HG03571 (cell line): ENCODE data around the gene MRPL33.
"Not testable (repeated sequence)": the region's sequence is repeated elsewhere in the genome, so short reads cannot be mapped to it uniquely, and the experiment has no call there.

Experiments
- ATAC-seq: cut with Tn5 transposase; IDR thresholded peaks from one replicate; pipeline ENCODE4 v1.9.1; 2021; ENCODE audit not compliant: unreplicated experiment

Gene MRPL33

DNA sequence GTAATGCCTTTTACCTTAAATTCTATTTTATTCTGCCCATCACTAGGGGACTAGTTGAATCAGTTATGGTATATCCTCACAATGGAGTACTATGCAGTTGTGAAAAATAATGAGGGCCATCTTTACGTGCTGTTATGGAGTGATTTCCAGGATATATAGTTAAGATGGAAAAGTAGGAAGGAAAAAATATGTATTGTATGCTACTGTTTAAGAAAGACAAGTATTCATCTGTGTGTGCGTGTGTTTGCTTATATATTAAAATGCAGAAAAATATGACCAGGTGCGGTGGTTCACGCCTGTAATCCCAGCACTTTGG is 32.5 kb upstream of the MRPL33 start:
- ATAC-seq, result no peak

DNA sequence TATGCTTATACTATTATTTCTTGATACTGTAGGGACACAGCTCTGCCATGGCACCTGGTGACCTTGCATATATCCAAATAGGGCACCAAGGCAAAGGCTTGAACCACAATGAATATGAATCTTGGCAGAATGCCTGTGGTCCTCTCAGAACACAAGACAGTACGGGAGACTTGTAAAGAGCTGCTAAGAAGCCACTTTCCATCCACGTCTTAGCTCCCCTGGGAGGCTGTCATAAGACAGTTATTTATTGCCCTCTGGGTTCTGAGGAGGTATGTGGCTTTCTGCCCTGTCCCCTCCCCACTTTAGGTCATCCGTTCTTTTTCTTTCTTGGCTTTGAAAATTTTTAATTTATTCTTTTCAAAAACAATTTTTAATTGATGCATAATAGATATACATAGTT is 29.8 kb upstream of the MRPL33 start:
- ATAC-seq, result no peak

DNA sequence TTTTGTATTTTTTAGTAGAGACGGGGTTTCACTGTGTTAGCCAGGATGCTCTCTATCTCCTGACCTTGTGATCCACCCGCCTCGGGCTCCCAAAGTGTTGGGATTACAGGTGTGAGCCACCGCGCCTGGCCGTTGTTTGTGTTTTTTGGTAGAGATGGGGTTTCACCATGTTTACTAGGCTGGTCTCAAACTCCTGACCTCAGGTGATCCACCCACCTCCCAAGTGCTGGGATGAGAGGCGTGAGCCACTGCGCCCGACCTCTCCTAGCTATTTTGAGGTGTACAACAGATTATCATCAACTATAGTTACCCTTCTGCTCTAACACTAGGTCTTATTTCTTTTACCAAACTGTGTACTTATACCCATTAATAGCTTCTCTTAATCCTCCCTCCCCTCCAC is 28.9 kb upstream of the MRPL33 start:
- no peak for ATAC-seq

DNA sequence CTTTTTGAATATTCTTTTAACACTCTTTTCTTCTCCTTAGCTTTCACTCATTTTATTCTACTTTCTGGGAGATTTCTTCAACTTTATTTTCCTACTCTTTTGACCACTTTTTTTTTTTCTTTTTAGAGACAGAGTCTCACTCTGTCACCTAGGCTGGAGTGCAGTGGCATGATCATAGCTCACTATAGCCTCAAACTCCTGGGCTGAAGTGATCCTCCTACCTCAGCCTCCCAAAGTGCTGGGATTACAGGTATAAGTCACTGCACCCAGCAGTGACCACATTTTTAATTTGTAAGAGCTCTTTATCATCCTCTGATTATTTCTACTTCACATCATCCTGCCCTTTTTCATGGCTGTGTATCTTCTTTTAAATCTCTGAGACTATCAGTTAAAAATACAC is 26.0 kb upstream of the MRPL33 start:
- ATAC-seq, result not testable (repeated sequence)

DNA sequence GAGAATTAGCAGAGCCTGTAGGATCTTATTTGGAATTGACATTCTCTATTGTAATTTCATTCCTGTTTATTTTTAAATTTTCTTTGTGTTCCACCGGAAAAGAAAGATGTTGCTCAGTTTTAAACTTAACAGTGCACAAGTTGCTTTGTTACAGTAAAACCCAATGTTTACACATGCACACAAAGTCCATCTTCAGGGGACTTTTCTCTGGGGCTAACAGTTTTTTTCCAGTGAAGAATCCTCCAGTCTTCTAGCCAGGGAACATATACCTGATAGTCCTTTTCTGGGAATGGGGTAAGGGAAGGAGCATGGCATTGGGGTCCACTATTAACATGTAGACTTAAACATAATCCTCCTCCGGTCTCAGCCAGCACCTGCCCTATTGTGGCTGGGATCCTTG is 25.2 kb upstream of the MRPL33 start:
- no peak for ATAC-seq

DNA sequence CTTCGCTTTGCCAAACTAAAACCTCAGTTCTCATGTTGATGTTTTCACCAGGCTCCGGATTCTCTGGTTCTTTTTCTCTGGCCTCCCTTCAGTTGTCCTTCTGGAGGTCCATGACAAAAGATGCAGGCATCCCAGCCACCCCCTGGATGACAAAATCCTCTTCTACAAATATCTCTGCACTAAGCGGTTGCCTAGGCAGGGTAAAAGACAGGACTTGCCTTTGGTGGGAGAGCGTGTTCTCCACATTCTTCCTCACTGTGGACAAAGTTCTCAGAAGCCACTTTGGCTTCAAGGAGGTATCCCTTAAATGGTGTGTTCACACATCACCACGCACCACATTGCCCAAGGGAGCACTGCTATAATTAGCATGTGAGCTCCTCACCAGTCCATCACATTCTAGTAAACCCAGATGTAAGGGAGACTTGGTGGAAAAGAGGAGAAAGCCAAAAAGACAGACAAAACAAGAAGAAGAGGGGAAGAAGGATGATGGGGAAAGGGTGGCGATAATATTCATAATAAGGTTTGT is 23.6 kb upstream of the MRPL33 start:
- ATAC-seq, result no peak

DNA sequence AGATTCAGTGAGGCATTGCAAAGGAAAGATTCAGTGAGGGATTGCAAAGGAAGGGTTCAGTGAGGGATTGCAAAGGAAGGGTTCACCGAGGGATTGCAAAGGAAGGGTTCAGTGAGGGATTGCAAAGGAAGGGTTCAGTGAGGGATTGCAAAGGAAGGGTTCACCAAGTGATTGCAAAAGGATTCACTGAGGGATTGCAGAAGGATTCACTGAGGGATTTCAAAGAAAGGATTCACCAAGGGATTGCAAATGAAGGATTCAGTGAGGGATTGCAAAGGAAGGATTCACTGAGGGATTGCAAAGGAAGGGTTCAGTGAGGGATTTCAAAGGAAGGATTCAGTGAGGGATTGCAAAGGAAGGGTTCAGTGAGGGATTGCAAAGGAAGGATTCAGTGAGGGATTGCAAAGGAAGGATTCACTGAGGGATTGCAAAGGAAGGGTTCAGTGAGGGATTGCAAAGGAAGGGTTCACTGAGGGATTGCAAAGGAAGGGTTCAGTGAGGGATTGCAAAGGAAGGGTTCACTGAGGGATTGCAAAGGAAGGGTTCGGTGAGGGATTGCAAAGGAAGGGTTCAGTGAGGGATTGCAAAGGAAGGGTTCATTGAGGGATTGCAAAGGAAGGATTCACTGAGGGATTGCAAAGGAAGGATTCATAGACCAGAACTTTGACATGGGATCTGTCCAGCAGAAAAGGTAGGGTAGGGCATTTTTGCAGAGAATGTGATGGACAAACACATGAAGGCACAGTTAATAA is 22.5 kb upstream of the MRPL33 start:
- not testable (repeated sequence) for ATAC-seq

DNA sequence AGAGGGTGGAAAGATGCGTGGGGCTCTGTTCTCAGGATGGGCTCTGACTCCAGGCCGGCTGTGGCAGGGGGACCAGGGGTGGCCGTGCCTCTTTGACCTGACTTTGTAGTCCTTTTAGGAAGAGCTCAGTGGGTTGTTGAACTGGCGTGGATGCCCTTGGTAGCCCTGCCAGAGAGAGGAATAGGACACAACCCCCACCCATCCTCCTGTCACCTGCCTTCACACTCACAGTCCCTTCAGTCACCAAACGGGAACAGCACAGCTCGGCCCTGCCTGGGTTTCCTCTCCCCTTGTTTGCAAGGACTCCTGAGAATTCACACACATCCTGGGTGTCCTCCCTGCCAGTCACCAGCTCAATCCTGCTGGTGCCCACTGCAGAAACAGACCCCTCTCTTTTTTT is 20.1 kb upstream of the MRPL33 start:
- ATAC-seq, result no peak

DNA sequence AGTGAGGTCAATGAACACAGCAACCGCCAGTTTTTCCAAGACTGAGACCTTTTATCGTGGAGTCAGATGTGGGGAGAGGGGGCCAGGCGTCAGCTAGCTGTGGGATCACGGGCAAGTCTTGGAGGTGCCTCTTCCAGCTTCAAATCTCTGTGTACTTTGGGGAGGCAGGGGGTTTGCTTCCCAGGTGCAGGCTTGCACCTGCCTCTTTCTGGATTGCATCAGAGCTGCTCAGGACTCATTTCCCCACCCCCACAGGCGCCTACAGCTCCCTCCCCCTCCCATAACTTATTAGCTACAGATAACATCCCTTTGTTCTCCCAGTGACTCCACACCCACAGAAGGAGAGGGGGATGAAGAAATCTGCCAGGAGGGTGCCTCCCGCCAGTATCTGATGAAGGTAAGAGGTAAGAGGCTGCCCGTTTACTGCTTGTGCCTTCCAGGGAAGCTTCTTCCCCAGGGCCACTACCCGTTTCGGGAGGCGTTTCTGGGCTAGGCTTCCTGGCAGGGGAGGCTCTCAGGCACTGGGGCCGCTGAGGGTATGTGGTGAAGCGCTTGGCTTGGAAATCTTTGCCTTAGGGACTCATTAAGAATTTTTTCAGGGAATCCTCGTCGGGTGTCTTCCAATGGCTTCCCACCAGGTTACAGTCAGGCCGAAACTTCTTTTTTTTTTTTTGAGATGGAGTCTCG is 18.8 kb upstream of the MRPL33 start:
- no peak for ATAC-seq

DNA sequence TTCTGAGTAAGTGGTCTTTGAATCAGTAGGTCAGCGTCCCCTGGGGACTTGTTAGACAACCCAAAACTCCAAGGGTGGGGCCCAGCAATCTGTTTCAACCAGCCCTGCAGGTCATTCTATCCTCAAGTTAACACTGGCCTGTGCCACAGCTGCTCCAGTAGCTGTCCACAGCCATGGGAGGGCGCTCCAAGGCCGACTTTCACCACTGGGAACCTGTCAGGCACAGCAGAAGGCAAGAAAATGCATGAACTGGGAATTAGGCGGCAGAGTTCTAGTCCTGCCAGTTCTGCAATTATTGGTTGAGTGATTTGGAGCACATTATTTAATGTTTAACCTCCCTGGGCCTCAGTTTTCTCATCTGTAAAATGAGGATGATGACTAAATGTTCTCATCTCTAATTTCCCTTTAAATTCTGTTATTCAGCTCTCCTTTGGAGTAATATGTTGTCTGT is 17.4 kb upstream of the MRPL33 start:
- ATAC-seq, result no peak

DNA sequence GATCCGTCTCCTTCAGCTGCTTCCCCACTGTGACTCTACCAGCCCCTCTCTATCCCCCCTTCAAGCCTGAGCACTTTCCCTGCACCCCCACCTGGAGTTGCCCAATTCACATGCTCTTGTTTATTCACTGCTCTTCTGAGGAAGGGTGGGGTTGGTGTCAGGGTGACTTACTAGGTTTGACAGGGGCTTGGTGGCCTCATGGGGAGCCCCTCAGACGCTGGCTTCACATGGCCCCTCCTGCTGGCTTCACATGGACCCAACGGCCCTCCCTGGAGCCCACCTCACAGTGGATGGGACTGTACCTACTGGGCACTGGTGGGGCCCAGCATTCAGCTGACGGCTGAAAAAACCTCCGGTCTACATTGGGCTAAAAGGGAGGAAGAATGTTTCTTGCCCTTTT is 16.7 kb upstream of the MRPL33 start:
- no peak for ATAC-seq

DNA sequence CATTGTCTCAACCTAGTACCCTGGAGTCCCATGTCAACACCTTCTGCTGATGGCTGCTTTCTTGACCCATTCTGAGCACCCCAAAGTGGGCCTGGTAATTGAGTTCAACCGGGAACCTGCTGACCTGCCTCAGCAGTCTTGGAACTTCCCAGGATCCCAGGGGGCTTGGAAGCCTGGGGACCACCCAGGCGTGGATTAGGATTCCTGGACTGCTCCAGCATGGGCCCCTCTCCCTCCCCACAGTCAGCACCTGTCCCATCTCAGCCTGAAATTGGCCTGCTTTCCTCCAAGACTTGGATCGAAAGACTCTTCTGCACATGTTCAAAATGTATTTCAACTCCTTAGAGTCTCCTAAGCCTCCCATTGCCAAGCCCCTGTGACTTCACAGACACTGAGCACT is 15.4 kb upstream of the MRPL33 start:
- ATAC-seq, result no peak

DNA sequence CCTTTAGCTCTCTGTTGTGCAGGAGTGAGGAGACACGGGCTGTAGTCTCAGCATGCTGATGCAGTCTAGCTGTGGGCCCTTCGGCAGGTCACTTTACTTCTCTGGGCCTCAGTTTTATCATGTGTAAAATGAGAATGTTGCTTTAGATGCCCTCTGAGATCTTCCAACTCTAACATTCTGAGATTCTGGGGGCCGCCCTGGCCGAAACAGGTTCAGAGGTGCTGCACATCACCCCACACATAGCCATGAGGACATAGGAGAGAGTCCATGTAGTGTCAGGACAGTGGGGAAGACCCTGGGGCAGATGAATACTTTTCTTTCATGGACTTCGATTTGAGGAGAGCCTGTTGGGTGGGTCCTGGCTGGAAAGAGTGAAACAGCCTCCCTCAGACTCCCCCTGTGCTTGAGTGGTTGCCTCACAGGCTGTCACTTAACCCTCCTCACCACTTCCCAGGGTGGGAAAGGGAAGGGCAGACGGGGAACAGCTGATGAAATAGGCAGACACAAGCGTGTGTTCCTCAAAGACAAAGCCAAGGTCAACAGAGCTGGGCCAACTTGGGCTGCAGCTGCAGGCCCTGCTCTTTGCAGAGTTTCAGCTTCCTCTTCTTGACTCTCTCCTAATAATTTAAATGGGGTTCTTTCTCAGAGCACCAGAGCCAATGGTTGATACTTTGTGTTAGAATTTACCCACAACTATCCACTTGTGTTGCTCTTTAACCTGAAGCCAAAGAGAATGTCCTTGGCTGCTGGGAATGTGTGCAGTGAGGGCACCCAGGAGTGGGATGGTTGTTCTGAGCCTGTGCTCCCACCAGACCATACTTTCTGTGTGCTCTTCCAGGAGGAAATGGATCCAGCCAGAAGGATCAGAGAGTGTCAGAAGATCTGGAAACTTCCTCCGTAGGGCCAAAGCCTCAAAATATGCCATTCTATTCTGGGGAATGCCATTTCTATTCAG is 14.7 kb upstream of the MRPL33 start:
- ATAC-seq, result no peak

DNA sequence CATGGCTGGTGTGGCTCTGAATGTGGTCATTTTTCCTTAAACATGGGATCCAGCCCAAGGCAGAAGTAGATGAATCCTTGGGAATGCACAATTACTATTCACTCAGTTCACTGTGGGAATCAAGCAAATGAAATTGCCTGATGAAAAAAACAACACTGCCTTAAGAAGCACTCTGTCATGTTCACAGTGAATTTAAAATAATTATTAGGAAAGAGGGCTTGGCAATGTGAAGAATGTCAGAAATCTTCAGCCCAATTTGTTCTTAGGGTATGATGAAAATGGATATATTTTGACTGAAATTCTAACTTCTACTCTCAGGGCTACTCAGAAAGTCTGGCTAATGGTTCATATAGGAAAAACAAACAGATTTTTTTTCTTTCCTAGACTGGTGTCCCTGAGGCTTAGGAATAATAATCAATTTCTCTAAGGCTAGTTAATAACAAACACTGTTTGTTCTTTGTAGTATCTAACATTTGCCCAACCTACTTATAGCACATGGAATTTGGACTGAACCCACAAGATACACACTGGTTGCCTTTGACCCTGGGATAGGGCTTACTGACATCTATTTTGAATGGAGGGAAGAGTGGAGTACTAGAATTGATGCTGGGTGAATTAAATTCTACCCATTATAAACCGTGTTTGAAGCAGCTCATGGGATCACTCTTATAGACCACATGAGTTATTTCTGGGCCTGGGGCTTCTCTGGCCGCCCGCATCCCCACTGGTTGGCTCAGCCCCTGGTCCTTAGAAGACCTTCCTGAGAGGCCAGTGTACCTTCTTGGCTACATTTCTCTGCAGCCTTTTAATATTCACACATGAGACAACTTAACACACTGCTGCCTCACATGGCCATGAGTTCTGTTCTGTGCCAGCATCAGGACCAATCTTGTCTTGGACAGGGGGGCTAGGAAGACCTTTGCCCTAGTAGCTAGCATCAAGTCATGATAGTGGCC is 8.3 kb upstream of the MRPL33 start:
- ATAC-seq, result no peak

DNA sequence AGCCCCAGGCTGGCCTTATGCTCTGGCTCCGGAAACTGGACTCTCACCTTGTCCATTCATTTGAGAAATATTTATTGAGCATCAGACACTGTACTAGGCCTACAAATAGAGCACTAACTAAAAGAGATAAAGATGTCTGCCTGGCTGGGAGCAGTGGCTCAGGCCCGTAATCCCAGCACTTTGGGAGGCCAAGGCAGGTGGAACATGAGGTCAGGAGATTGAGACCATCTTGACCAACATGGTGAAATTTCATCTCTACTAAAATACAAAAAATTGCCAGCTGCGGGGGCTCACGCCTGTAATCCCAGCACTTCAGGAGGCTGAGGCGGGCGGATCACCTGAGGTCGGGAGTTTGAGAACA is 7.6 kb upstream of the MRPL33 start:
- no peak for ATAC-seq

DNA sequence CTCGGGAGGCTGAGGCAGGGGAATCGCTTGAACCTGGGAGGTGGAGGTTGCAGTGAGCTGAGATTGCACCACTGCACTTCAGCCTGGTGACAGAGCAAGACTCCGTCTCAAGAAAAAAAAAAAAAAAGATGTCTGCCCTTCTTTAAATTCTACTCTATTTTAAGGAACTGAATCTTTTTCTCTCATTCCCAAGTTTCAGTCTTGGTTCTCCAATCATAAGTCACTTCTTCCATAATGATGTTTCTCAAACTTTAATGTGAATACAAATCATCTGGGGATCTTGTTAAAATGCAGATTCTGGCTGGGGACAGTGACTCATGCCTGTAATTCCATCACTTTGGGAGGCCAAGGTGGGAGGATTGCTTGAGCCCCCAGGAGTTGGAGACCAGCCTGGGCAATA is 7.0 kb upstream of the MRPL33 start:
- not testable (repeated sequence) for ATAC-seq

DNA sequence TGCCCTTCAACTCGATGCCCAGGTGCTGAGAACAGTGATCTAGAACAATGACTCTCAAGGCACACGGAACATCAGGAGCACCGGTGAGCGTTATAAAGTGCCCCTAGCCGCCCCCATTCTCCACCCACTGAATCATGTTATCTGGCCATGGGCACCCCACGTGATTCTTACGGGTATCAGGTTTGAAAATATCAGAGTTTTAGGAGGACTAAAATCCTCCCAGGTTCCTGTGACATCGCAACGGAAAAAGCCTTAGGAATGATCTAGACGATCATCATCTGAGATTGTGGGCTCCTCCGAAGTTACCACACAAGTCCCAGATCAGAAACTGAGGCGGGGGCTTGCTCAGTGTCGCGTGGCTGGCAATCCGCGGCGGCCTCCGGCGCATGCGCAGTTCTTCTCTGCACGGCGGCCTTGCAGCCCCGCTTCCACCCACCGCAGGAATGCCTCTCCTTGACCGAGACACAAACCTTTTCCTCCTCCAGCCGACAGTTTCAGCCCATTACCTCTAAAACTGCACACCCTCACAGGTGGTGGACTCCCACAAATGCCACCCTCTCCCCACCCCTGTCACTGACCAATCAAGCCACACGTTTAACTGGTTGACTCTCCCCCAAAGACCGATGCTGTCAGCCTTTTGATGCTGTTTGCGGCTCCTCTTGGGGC is 5.8 kb upstream of the MRPL33 start:
- ATAC-seq, result no peak

DNA sequence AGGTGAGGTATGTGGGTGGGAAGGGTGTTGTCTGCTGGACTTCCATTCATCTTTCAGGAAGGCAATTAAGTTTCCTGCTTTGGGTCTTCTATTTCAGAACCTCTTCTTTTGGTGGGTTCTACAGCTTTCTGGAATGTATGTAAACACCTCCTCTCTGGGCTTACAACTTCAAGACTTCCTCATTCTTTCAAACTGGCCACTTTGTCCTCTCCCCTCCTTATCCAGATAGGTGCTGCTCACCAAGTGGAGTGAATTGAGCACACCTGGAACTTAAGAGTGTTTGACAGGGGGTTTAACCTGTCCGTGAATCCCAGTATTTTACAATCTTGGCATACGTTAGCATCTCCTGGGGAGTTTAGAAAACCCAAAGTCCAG is 5.2 kb upstream of the MRPL33 start:
- ATAC-seq, result no peak

DNA sequence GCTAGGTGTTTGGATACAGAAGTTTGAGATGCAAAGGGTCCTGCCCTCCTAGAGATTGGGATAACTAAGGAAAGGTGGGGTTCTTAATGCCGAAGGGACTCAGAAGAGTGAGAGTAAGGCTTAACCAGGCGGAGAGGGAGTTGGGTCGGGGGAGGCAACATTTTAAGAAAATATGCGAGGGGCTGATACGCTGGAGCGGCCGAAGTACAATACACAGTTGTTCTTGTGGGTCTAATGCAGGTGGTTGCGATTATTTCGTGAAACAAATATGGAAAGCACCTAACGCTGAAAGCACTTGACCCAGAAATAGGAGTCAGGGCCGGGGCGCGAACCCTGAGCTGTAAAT is 344 bp upstream of the MRPL33 start:
- ATAC-seq, result peak; percentile 5

DNA sequence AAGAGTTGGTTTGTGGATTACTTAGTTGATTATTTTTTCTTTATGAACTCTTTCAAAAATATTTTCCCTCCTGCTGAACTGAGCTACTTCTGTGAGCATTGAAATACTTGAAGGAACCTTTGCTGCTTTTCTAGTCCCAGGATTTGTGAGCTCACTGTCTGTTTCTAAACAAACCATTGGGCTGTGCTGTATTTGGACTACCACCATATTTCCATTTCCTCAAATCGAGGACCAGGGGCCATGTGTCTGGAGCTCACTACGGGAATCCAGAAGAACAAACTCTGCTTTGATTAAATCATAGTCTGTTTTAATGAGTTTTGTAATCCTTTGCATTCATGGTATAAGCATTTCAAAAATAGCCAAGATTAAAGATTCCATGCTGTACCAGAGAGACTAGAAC is 1.3 kb downstream of the MRPL33 start:
- no peak for ATAC-seq
